ENCODE results near the gene GPR146. TPM values are rescaled to one million over a fixed set of nuclear protein-coding genes. Genes with fewer than 3 reads are reported as not detected.

Gene GPR146
- total RNA-seq, 1 experiment from 2014 or later, result 2.9 TPM

DNA sequence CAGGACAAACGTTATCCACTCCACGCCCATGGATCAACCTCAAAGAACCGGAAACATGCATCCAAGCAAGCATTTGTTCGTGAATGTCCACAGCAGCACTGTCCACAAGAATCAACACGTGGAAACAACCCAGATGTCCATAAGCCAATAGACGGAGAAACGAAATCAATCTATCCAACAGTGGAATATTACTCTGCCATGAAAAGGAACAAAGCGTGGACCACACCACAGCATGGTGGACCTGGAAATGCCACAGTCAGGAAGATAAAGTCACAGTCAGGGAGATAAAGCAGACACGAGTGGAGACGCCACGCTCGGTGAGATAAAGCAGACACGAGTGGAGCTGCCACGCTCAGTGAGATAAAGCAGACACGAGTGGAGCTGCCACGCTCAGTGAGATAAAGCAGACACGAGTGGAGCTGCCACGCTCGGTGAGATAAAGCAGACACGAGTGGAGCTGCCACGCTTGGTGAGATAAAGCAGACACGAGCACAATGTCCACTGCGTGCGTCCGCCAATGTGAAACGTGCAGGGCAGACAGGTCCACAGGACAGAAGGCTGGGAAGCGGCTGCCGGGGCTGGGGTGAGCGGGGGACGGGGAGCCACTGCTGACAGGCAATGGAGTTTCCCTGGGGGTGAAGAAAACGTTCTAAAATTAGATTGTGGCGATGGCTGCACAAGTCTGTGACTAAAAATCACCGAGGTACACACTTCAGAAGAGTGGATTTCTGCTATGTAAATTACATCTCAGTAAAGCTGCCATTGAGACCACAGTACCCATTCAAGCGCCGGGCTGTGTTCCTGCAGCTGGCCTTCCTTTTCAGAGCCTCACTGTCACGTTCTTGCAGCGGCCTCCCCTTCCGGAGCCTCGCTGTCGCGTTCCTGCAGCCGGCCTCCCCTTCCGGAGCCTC lies 54.2 kb downstream of the GPR146 start:
- no peaks in the 10 kb centered on the region for H3K9me3 ChIP-seq (ENCODE audit: control insufficient read depth, insufficient read depth, low read depth, low read length)
- no peak for TF ChIP-seq POLR2AphosphoS5 (IDR thresholded peaks at IDR 0.05; ENCODE audit: low read depth, low read length)
- no peak for TF ChIP-seq SIN3A (IDR thresholded peaks at IDR 0.05; ENCODE audit: borderline replicate concordance, insufficient read depth, low read depth, low read length)
- no peak for TF ChIP-seq TCF7L2 (IDR thresholded peaks at IDR 0.05; ENCODE audit: low read depth, low read length)
- TF ChIP-seq CTCF (IDR thresholded peaks at IDR 0.05), result no peak
- TF ChIP-seq REST (IDR thresholded peaks at IDR 0.05; ENCODE audit: insufficient read depth in 1 of 2, low read depth in 2 of 2, low read length in 1 of 2), result no peak
- no peak overlapping the region for H3K27ac ChIP-seq (ENCODE audit: low read length)
- H3K36me3 ChIP-seq (ENCODE audit: control insufficient read depth, insufficient read depth, low read length), result no peaks in the 10 kb centered on the region
- H3K4me1 ChIP-seq (ENCODE audit: control insufficient read depth, insufficient read depth, low read length), result peaks cover 4% of the 10 kb centered on the region; the same call in 1 of the 2 replicates
- POLR2A ChIA-PET, result no interaction called here
- ATAC-seq (no peak), DNase-seq (ENCODE audit: low read depth, low spot score) (no peak)
- H3K27me3 ChIP-seq (ENCODE audit: control insufficient read depth, insufficient read depth, low read length), result no peaks in the 10 kb centered on the region
- in situ Hi-C loops (cut with HindIII; ENCODE audit: low pct_unique_long_range_greater_than_20kb, low sequenced_read_pairs) (no loop called here), intact Hi-C loops (cut with micrococcal nuclease; ENCODE audit: unreplicated experiment) (no loop called here)
- no peak overlapping the region for H3K4me3 ChIP-seq (ENCODE audit: low read depth in 2 of 2, low read length in 2 of 2)
- CTCF ChIA-PET, result no interaction called here
- no TSS peak for BruUV-seq (replicated peaks)

DNA sequence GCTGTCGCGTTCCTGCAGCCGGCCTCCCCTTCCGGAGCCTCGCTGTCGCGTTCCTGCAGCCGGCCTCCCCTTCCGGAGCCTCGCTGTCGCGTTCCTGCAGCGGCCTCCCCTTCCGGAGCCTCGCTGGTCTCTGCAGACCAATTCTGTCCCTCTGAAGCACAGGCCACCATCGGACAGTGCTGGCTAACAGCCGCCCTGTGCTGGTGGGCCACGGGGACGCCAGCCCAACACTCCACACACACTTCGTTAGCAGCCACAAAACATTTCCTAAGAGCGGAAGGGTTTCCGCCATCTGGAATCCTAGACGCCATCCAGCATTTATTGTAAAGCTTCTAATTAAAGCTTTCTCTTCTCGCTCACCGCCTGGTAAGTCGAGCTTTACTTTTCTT lies 54.8 kb downstream of the GPR146 start:
- BruUV-seq (replicated peaks), result no TSS peak
- Histone ChIP-seq H3K36me3 (ENCODE audit: control insufficient read depth, insufficient read depth, low read length) (no peaks in the 10 kb centered on the region), H3K27ac (ENCODE audit: low read length) (no peak overlapping the region), H3K4me3 (ENCODE audit: low read depth in 2 of 2, low read length in 2 of 2) (no peak overlapping the region), H3K9me3 (ENCODE audit: control insufficient read depth, insufficient read depth, low read depth, low read length) (no peaks in the 10 kb centered on the region), H3K4me1 (ENCODE audit: control insufficient read depth, insufficient read depth, low read length) (peaks cover 4% of the 10 kb centered on the region; the same call in 1 of the 2 replicates), H3K27me3 (ENCODE audit: control insufficient read depth, insufficient read depth, low read length) (no peaks in the 10 kb centered on the region)
- ChIA-PET CTCF (no interaction called here), POLR2A (no interaction called here)
- no peak for DNase-seq (ENCODE audit: low read depth, low spot score)
- intact Hi-C loops (cut with micrococcal nuclease; ENCODE audit: unreplicated experiment), result no loop called here
- in situ Hi-C loops (cut with HindIII; ENCODE audit: low pct_unique_long_range_greater_than_20kb, low sequenced_read_pairs), result no loop called here
- ATAC-seq, result no peak
- TF ChIP-seq CTCF (IDR thresholded peaks at IDR 0.05), result no peak
- TF ChIP-seq REST (IDR thresholded peaks at IDR 0.05; ENCODE audit: insufficient read depth in 1 of 2, low read depth in 2 of 2, low read length in 1 of 2), result no peak
- TF ChIP-seq TCF7L2 (IDR thresholded peaks at IDR 0.05; ENCODE audit: low read depth, low read length), result no peak
- no peak for TF ChIP-seq SIN3A (IDR thresholded peaks at IDR 0.05; ENCODE audit: borderline replicate concordance, insufficient read depth, low read depth, low read length)
- no peak for TF ChIP-seq POLR2AphosphoS5 (IDR thresholded peaks at IDR 0.05; ENCODE audit: low read depth, low read length)

Data from Panc1 (cell line).